H1 (cell line): ENCODE measurements around the gene SLC15A4. TPM values are rescaled to one million over a fixed set of nuclear protein-coding genes. Genes with fewer than 3 reads are reported as not detected.

Source experiments
- CTCF ChIA-PET: fragments of 300-600 bp; sonication (Branson Sonifier 250); formaldehyde crosslinking; loops from one replicate; lab custom pipeline; 2021; ENCODE audit not compliant: partially characterized antibody; lab: Charles Lee
- POLR2A ChIA-PET: fragments of 300-600 bp; sonication (Branson Sonifier 250); formaldehyde crosslinking; loops from one replicate; lab custom pipeline; 2021; ENCODE audit warnings: inconsistent platforms; ENCODE audit not compliant: partially characterized antibody; lab: Charles Lee
- DNase-seq, 2 experiments: peaks; one replicate each; pipeline versions ENCODE4 v3.0.0 to v3.0.0-alpha.2; 2010 to 2022; ENCODE audit warnings: low spot score in 2 of 2, low read depth in 1 of 2, mixed read lengths in 1 of 2
- FAIRE-seq: peaks from 2 replicates; lab custom pipeline; 2011; peaks lifted over from hg19 to GRCh38; lab: Jason Lieb, UNC
- H2AFZ ChIP-seq: 2 replicates; pipeline ENCODE4 v1.8.1; 2012; ENCODE audit warnings: low read length, inconsistent platforms
- H2AK5ac ChIP-seq: 2 replicates; pipeline ENCODE4 v1.6.1; 2013; ENCODE audit warnings: low read depth, low read length
- H2BK120ac ChIP-seq: replicated peaks from 2 replicates; pipeline ENCODE3; 2013; ENCODE audit warnings: low read depth, low read length, inconsistent platforms
- H2BK12ac ChIP-seq: 2 replicates; pipeline ENCODE4 v1.6.1; 2013; ENCODE audit warnings: low read depth, low read length
- H2BK15ac ChIP-seq: 2 replicates; pipeline ENCODE4 v1.6.1; 2013; ENCODE audit warnings: low read length
- H2BK20ac ChIP-seq: 2 replicates; pipeline ENCODE4 v1.6.1; 2013; ENCODE audit warnings: low read length
- H2BK5ac ChIP-seq: 2 replicates; pipeline ENCODE4 v1.6.1; 2013; ENCODE audit warnings: low read depth, low read length
- H3K14ac ChIP-seq: 2 replicates; pipeline ENCODE4 v1.6.1; 2013; ENCODE audit warnings: inconsistent platforms; ENCODE audit not compliant: insufficient read length
- H3K18ac ChIP-seq: 2 replicates; pipeline ENCODE4 v1.6.1; 2013; ENCODE audit warnings: low read length; ENCODE audit errors: extremely low read depth
- H3K23ac ChIP-seq: 2 replicates; pipeline ENCODE4 v1.6.1; 2013; ENCODE audit warnings: inconsistent platforms; ENCODE audit not compliant: insufficient read length
- H3K23me2 ChIP-seq: 2 replicates; pipeline ENCODE4 v1.6.1; 2013; ENCODE audit warnings: low read depth, low read length
- H3K27ac ChIP-seq: 2 replicates; pipeline ENCODE4 v1.6.1; 2011; ENCODE audit warnings: low read depth, low read length, inconsistent platforms
- H3K27me3 ChIP-seq, 4 experiments: replicated peaks in 1 of 4; 1 replicate in 1 of 4; 2 replicates in 3 of 4; pipeline versions ENCODE4 v1.6.1 to v1.8.1; 2011 to 2013; ENCODE audit warnings: low read length in 3 of 4, mild to moderate bottlenecking in 3 of 4, inconsistent platforms in 2 of 4, mixed read lengths in 2 of 4, moderate library complexity in 1 of 4; ENCODE audit not compliant: control insufficient read depth in 3 of 4, insufficient read depth in 3 of 4; ENCODE audit errors: extremely low read depth in 1 of 4
- H3K36me3 ChIP-seq, 4 experiments: 2 replicates each; pipeline versions ENCODE4 v1.6.1 to v1.8.1; 2011 to 2013; ENCODE audit warnings: mild to moderate bottlenecking in 4 of 4, low read length in 3 of 4, moderate library complexity in 2 of 4, control low read depth in 1 of 4, inconsistent platforms in 1 of 4; ENCODE audit not compliant: insufficient read depth in 4 of 4, control insufficient read depth in 2 of 4
- H3K4ac ChIP-seq: replicated peaks from 2 replicates; pipeline ENCODE3; 2013; ENCODE audit warnings: low read length, low read depth, mixed read lengths, inconsistent platforms; ENCODE audit not compliant: insufficient read length
- H3K4me1 ChIP-seq, 4 experiments: replicated peaks in 1 of 4; 1 replicate in 1 of 4; 2 replicates in 3 of 4; pipeline versions ENCODE4 v1.6.1 to v1.8.1; 2011 to 2013; ENCODE audit warnings: low read length in 3 of 4, inconsistent platforms in 2 of 4, mixed read lengths in 1 of 4; ENCODE audit not compliant: insufficient read depth in 4 of 4, control insufficient read depth in 3 of 4
- H3K4me2 ChIP-seq, 2 experiments: 2 replicates each; pipeline versions ENCODE4 v1.6.1 to v1.8.1; 2011 to 2013; ENCODE audit warnings: low read depth in 2 of 2, low read length in 2 of 2, control low read depth in 1 of 2, inconsistent platforms in 1 of 2, mild to moderate bottlenecking in 1 of 2; ENCODE audit not compliant: insufficient read depth in 1 of 2
- H3K4me3 ChIP-seq, 4 experiments: fragments of 200-600, 300-600 bp in 1 of 4; sonication (generic), shearing (Covaris generic), sonication (Bioruptor Twin) in 1 of 4; 2 replicates each; pipeline versions ENCODE4 v1.5.1 to v1.8.1; 2011 to 2016; ENCODE audit warnings: low read length in 4 of 4, low read depth in 3 of 4, control low read depth in 2 of 4, inconsistent platforms in 2 of 4, mild to moderate bottlenecking in 2 of 4, mixed read lengths in 1 of 4, moderate library complexity in 1 of 4; ENCODE audit not compliant: insufficient read depth in 2 of 4; ENCODE audit errors: extremely low read depth in 1 of 4
- H3K56ac ChIP-seq: replicated peaks from 2 replicates; pipeline ENCODE3; 2013; ENCODE audit warnings: low read depth, mild to moderate bottlenecking, mixed read lengths, low read length, inconsistent platforms; ENCODE audit not compliant: insufficient read length
- H3K79me1 ChIP-seq: 2 replicates; pipeline ENCODE4 v1.6.1; 2013; ENCODE audit warnings: low read depth, low read length, control low read depth
- H3K79me2 ChIP-seq, 2 experiments: 2 replicates each; pipeline versions ENCODE4 v1.6.1 to v1.8.1; 2012 to 2013; ENCODE audit warnings: low read length in 2 of 2, mild to moderate bottlenecking in 2 of 2, inconsistent platforms in 1 of 2; ENCODE audit not compliant: insufficient read depth in 2 of 2, control insufficient read depth in 1 of 2
- H3K9ac ChIP-seq, 4 experiments: replicated peaks in 1 of 4; 1 replicate in 1 of 4; 2 replicates in 3 of 4; pipeline versions ENCODE4 v1.6.1 to v1.8.1; 2011 to 2013; ENCODE audit warnings: low read depth in 3 of 4, low read length in 3 of 4, control low read depth in 2 of 4, mild to moderate bottlenecking in 2 of 4, moderate library complexity in 2 of 4, inconsistent platforms in 1 of 4; ENCODE audit errors: extremely low read depth in 1 of 4
- H3K9me3 ChIP-seq, 2 experiments: 2 replicates each; pipeline versions ENCODE4 v1.6.1 to v1.8.1; 2012 to 2013; ENCODE audit warnings: mild to moderate bottlenecking in 2 of 2, moderate library complexity in 2 of 2, control low read depth in 1 of 2, inconsistent platforms in 1 of 2, low read depth in 1 of 2, low read length in 1 of 2, mixed read lengths in 1 of 2; ENCODE audit not compliant: insufficient read depth in 2 of 2
- H4K20me1 ChIP-seq, 2 experiments: replicated peaks in 1 of 2; 2 replicates each; pipeline versions ENCODE3 to v1.8.1; 2011 to 2013; ENCODE audit warnings: inconsistent platforms in 2 of 2, low read length in 2 of 2, mild to moderate bottlenecking in 1 of 2; ENCODE audit not compliant: insufficient read depth in 2 of 2, control insufficient read depth in 1 of 2
- H4K5ac ChIP-seq: 2 replicates; pipeline ENCODE4 v1.6.1; 2013; ENCODE audit warnings: low read length, low read depth, mixed read lengths, inconsistent platforms; ENCODE audit not compliant: insufficient read length
- H4K8ac ChIP-seq: 2 replicates; pipeline ENCODE4 v1.8.0; 2013; ENCODE audit warnings: mild to moderate bottlenecking, moderate library complexity, low read length, inconsistent platforms; ENCODE audit not compliant: insufficient read depth; ENCODE audit errors: extremely low read depth
- H4K91ac ChIP-seq: replicated peaks from 2 replicates; pipeline ENCODE3; 2013; ENCODE audit warnings: low read length, mixed read lengths, inconsistent platforms; ENCODE audit not compliant: insufficient read length
- BACH1 ChIP-seq: IDR thresholded peaks from 2 replicates; pipeline ENCODE4 v1.6.1; 2012; ENCODE audit warnings: low read length, improper control_type of control experiment
- E2F6 ChIP-seq: IDR thresholded peaks from 2 replicates; pipeline ENCODE4 v1.6.1; 2012; ENCODE audit warnings: inconsistent platforms
- NANOG ChIP-seq: IDR thresholded peaks from 2 replicates; pipeline ENCODE4 v1.6.1; 2011; ENCODE audit warnings: low read length, low read depth, mild to moderate bottlenecking, inconsistent platforms; ENCODE audit not compliant: insufficient read depth, poor library complexity, severe bottlenecking
- POU5F1 ChIP-seq: IDR thresholded peaks from 2 replicates; pipeline ENCODE4 v1.6.1; 2011; ENCODE audit warnings: low read depth, mild to moderate bottlenecking, low read length, moderate library complexity
- RAD21 ChIP-seq, 2 experiments: IDR thresholded peaks in 1 of 2; conservative IDR thresholded peaks in 1 of 2; 2 replicates each; pipeline ENCODE4 v1.6.1; 2011; ENCODE audit warnings: low read depth in 2 of 2, low read length in 2 of 2, improper control_type of control experiment in 1 of 2, inconsistent platforms in 1 of 2, mild to moderate bottlenecking in 1 of 2, moderate library complexity in 1 of 2
- RBBP5 ChIP-seq: IDR thresholded peaks from 2 replicates; pipeline ENCODE4 v1.7.1; 2012; ENCODE audit warnings: low read depth, mild to moderate bottlenecking, inconsistent platforms, low read length, moderate library complexity, borderline replicate concordance
- SIX5 ChIP-seq: IDR thresholded peaks from 2 replicates; pipeline ENCODE4 v1.6.1; 2011; ENCODE audit warnings: mild to moderate bottlenecking, low read depth, low read length
- whole genome bisulfite sequencing, 2 experiments: shearing (Covaris generic) in 1 of 2; methylation state at CpG; one replicate each; pipeline versions ENCODE4 v1.1.6 to v1.1.7; 2013 to 2015; ENCODE audit warnings: low lambda C conversion rate in 2 of 2, mixed read lengths in 2 of 2, inconsistent platforms in 1 of 2, low coverage in 1 of 2, missing lambda C conversion rate in 1 of 2; ENCODE audit not compliant: insufficient replicate concordance in 2 of 2, insufficient coverage in 1 of 2, insufficient read length in 1 of 2; ENCODE audit errors: extremely low coverage in 1 of 2, missing lambda C conversion rate in 1 of 2; 5-methylcytosine and 5-hydroxymethylcytosine counted together
- polyA plus RNA-seq, 7 experiments: library from polyadenylated mRNA; depleted of rRNA in 3 of 7; stranded (reverse) in 5 of 7; unstranded in 2 of 7; fragments of >200 nt in 5 of 7; fragments of 200-250 nt in 2 of 7; gene quantifications; 1 replicate in 5 of 7; 2 replicates in 1 of 7; 4 replicates in 1 of 7; pipeline versions ENCODE4 v1.2.1 to v1.2.3, GENCODE V29; 2011 to 2013; ENCODE audit warnings: missing spikeins in 2 of 7, mixed read lengths in 2 of 7
- total RNA-seq: library from RNA; stranded (reverse); fragmentation: NEBNext Ultra II Directional; extraction: Animal tissue kit (Norgen Biotek cat#: 25700); gene quantifications from 2 replicates; pipeline ENCODE4 v1.2.1, GENCODE V29; 2021

SLC15A4 gene
- total and polyA plus RNA-seq, 2 of the 8 experiments (the other 6 are each of a cell fraction or from before 2014, with no cell fraction given): 22.7 to 26.6 TPM

DNA sequence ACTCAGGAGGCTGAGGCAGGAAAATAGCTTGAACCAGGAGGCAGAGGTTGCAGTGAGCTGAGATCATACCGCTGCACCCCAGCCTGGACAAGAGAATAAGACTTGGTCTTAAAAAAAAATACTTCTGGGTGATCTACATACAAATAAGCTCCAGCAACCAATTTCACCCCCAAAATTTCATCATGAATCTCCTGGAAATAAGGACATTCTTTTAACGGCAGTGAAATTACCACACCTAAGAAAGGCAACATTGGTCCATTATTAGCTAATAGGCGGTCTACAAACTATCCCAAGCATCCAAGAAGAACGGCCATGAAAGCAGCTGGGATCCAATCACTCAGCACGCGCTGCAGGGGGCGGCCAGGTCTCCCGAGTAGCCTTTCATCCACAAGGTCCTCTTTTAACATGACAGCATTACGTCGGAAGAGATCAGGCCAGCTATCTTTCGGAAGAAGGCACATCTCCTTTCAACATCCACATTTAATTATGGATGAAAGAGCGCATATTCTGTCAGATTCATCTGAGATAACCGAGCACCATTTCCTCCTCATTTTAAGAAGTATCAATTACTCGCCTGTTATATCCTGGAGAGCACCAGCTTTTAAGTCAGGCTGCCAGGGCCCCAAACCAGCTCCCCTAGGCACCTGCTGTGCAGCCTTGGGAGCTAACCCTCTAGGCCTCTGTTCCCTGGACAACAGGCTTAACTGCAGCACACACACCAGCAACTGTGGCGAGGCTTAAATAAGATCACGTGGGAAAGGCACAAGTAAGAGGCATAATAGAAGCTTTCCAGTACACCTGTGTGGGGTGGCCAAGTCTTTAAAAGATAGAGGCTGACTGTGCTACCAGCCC, 4.2 kb downstream of the SLC15A4 start:
- Histone ChIP-seq H4K8ac (no peak overlapping the region), H4K20me1 (peaks cover 24 to 38% of the 10 kb centered on the region in 2 experiments), H3K9me3 (no peaks in the 10 kb centered on the region), H2BK5ac (no peak overlapping the region), H2AK5ac (no peak overlapping the region), H3K23me2 (peaks cover 9% of the 10 kb centered on the region; the same call in 1 of the 2 replicates), H3K36me3 (peaks cover 0 to 12% (median 3%) of the 10 kb centered on the region in 4 experiments; a peak in 4 of 8 replicates), H2BK120ac (no peak overlapping the region), H3K18ac (no peak overlapping the region), H3K79me1 (peaks cover 12% of the 10 kb centered on the region), H2BK20ac (no peak overlapping the region), H3K56ac (no peak overlapping the region), H3K23ac (no peak overlapping the region), H2BK15ac (no peak overlapping the region), H4K91ac (no peak overlapping the region), H3K79me2 (peaks cover 30 to 85% of the 10 kb centered on the region in 2 experiments), H3K4me3 (no peak overlapping the region), H3K4me1 (peaks cover 7 to 28% (median 12%) of the 10 kb centered on the region in 4 experiments), H3K27me3 (no peaks in the 10 kb centered on the region), H3K4ac (no peak overlapping the region), H3K14ac (no peak overlapping the region), H3K4me2 (peak overlapping the region; percentile 23 to 38; a peak in 2 of 4 replicates), H3K9ac (no peak overlapping the region), H2AFZ (no peak overlapping the region), H2BK12ac (no peak overlapping the region), H3K27ac (no peak overlapping the region), H4K5ac (no peak overlapping the region)
- 80% methylated on average over 16 of the region's 16 CpGs; no CpG with 5 or more reads in 1 of the 2 experiments for WGBS, 2 experiments
- TF ChIP-seq NANOG (no peak), BACH1 (no peak), E2F6 (no peak), SIX5 (no peak), POU5F1 (no peak), RBBP5 (no peak), RAD21 (IDR thresholded peaks at IDR 0.05 in 1 of 2, conservative IDR thresholded peaks at IDR 0.05 in 1 of 2; ENCODE audit: low read depth in 2 of 2, low read length in 2 of 2) (no peak)
- ChIA-PET CTCF (interaction anchor here (0.6 to 2.3 kb wide), 4 partner anchors 7 to 47 kb away, joined by 3 to 13 read pairs (median 4); no protein-coding TSS in a partner anchor), POLR2A (interaction anchor here (0.5 to 1.9 kb wide), 6 partner anchors 9 to 1096 kb away, joined by 3 to 5 read pairs (median 4); no protein-coding TSS in a partner anchor)
- DNase-seq: no peak
- no peak for FAIRE-seq
